Lower leg skin (tissue), 3 donors: ENCODE results near the gene RNASE4.

Experiments used
- POLR2A ChIP-seq, 2 donors: fragments of 450-650 bp; IDR thresholded peaks; one replicate each; pipeline ENCODE4 v1.6.1; 2016 to 2017; ENCODE audit warnings: antibody characterized with exemption in 2 of 2, mild to moderate bottlenecking in 1 of 2, moderate library complexity in 1 of 2
- TF ChIP-seq, protein P1 (sequence below), 3 donors: fragments of 450-650 bp; IDR thresholded peaks; one replicate each; pipeline ENCODE4 v1.5.1; 2016; ENCODE audit warnings: antibody characterized with exemption in 3 of 3, mild to moderate bottlenecking in 3 of 3, moderate library complexity in 2 of 3

DNA sequence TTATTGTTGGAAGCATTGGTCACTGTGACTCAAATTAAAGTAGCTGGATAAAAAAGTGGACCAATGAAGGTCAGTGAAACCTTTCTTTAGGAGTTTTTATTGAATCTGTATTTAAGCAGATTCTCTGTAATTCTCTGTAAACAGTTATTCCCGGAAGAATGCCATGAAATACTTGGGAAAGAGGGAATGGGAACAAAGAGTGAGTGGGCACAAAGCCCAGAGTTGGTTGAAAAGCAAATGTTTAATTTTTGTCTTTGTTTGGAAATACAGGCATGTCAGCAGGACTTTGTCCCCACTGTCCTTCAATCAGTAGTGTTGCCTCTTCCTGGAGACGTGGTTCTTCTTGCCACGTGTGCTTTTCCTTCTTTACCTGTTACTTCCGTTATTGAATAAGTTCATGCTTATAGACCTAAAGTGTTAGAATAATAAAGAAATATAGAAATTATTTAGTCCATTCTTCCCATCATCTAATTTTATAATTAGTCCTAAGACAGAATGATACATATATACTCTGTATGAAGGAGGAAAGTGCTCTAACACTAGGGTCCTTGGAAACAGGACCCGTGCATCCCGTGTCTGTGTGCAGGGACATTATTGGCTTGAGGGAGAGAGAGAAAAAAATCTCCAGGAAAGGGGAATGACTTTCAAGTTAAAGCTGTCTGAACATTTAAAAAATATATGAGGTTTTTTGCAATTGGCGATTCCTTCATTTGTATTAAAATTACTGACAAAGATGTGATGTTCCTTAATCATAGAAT is 2.2 kb downstream of the RNASE4 start:
- TF ChIP-seq, protein P1, sequence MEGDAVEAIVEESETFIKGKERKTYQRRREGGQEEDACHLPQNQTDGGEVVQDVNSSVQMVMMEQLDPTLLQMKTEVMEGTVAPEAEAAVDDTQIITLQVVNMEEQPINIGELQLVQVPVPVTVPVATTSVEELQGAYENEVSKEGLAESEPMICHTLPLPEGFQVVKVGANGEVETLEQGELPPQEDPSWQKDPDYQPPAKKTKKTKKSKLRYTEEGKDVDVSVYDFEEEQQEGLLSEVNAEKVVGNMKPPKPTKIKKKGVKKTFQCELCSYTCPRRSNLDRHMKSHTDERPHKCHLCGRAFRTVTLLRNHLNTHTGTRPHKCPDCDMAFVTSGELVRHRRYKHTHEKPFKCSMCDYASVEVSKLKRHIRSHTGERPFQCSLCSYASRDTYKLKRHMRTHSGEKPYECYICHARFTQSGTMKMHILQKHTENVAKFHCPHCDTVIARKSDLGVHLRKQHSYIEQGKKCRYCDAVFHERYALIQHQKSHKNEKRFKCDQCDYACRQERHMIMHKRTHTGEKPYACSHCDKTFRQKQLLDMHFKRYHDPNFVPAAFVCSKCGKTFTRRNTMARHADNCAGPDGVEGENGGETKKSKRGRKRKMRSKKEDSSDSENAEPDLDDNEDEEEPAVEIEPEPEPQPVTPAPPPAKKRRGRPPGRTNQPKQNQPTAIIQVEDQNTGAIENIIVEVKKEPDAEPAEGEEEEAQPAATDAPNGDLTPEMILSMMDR (IDR thresholded peaks at IDR 0.05) = no peak
- no peak for TF ChIP-seq POLR2A (IDR thresholded peaks at IDR 0.05)
